ENCODE results near the gene AUH. TPM values are rescaled to one million over a fixed set of nuclear protein-coding genes. Genes with fewer than 3 reads are reported as not detected.

The AUH gene
- total and polyA plus RNA-seq, 2 donors from 2014 or later = 31.6 to 63.5 TPM

- no peak for TF ChIP-seq CTCF (IDR thresholded peaks at IDR 0.05; ENCODE audit: borderline replicate concordance, extremely low read depth, insufficient read depth)
- Histone ChIP-seq H3K36me3 (ENCODE audit: control insufficient read depth in 2 of 3, insufficient read depth in 3 of 3, low read length in 3 of 3) (no peaks in the 10 kb centered on the region), H3K4me1 (ENCODE audit: control insufficient read depth in 2 of 3, insufficient read depth in 2 of 3, low read depth in 1 of 3, low read length in 3 of 3) (peaks cover 21 to 58% (median 43%) of the 10 kb centered on the region in 3 donors), H3K9ac (ENCODE audit: low read length in 3 of 3) (peak overlapping the region in 2 of 3 donors; percentile 88 to 91), H3K27me3 (ENCODE audit: control insufficient read depth, insufficient read depth, low read length) (no peaks in the 10 kb centered on the region), H3K9me3 (ENCODE audit: control insufficient read depth in 2 of 3, insufficient read depth in 1 of 3, low read length in 3 of 3) (no peaks in the 10 kb centered on the region), H3K27ac (ENCODE audit: low read depth in 2 of 2, low read length in 2 of 2) (peak overlapping the region; percentile 99 to 100), H3K4me3 (ENCODE audit: low read length in 3 of 3) (peak overlapping the region; percentile 53 to 65 (median 56))
- FAIRE-seq (no peak), DNase-seq (peak; percentile 79 to 95 (median 86))
- intact Hi-C loops (cut with DNase I) = no loop called here
These were observed 168.5 kb downstream of the AUH start for GRCh38 chr9:91193087-91193657.

DNA sequence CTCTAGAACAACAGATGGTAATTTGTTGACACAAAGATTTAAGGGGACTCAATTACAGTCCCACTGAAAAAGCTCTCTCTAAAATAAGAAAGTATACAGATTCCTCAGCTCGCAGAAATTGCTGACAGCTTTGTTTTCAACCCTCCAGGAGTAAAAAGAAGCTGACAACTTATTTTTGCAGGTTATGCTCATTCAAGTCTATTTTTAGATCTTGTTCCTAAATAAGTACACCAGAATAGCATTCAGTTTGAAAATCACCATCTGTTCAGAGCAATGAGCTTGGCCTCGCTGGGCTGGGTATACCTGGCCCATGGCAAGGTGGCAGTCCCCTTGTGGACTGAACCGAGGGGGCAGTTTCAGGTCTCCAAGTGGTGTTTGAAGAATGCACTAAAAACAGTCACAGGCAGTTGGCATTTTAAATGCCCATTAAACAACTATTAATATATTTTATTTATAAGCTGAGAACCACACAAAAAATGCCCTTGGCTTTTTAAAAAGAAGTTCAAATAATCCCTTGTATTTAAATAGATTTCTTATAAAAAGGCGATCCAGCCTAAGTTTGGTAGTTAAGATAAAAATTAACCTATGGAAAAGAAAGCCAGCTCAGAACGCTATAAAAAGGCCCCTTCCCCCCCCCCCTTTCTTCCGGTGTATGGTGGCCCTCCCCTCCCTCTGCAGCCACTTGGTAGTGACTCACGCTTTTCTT lies 169.2 kb downstream of the AUH start:
- Histone ChIP-seq H3K9ac (ENCODE audit: low read length in 3 of 3) (peak overlapping the region in 1 of 3 donors; percentile 91), H3K9me3 (ENCODE audit: control insufficient read depth in 2 of 3, insufficient read depth in 1 of 3, low read length in 3 of 3) (no peaks in the 10 kb centered on the region), H3K27ac (ENCODE audit: low read depth in 2 of 2, low read length in 2 of 2) (peak overlapping the region; percentile 99 to 100), H3K4me3 (ENCODE audit: low read length in 3 of 3) (peak overlapping the region in 1 of 3 donors; percentile 2), H3K4me1 (ENCODE audit: control insufficient read depth in 2 of 3, insufficient read depth in 2 of 3, low read depth in 1 of 3, low read length in 3 of 3) (peaks cover 18 to 52% (median 39%) of the 10 kb centered on the region in 3 donors), H3K36me3 (ENCODE audit: control insufficient read depth in 2 of 3, insufficient read depth in 3 of 3, low read length in 3 of 3) (no peaks in the 10 kb centered on the region), H3K27me3 (ENCODE audit: control insufficient read depth, insufficient read depth, low read length) (no peaks in the 10 kb centered on the region)
- DNase-seq (peak; percentile 54 to 74 (median 68)), FAIRE-seq (no peak)
- TF ChIP-seq CTCF (IDR thresholded peaks at IDR 0.05; ENCODE audit: borderline replicate concordance, extremely low read depth, insufficient read depth) = no peak
- intact Hi-C loops (cut with DNase I) = no loop called here

DNA sequence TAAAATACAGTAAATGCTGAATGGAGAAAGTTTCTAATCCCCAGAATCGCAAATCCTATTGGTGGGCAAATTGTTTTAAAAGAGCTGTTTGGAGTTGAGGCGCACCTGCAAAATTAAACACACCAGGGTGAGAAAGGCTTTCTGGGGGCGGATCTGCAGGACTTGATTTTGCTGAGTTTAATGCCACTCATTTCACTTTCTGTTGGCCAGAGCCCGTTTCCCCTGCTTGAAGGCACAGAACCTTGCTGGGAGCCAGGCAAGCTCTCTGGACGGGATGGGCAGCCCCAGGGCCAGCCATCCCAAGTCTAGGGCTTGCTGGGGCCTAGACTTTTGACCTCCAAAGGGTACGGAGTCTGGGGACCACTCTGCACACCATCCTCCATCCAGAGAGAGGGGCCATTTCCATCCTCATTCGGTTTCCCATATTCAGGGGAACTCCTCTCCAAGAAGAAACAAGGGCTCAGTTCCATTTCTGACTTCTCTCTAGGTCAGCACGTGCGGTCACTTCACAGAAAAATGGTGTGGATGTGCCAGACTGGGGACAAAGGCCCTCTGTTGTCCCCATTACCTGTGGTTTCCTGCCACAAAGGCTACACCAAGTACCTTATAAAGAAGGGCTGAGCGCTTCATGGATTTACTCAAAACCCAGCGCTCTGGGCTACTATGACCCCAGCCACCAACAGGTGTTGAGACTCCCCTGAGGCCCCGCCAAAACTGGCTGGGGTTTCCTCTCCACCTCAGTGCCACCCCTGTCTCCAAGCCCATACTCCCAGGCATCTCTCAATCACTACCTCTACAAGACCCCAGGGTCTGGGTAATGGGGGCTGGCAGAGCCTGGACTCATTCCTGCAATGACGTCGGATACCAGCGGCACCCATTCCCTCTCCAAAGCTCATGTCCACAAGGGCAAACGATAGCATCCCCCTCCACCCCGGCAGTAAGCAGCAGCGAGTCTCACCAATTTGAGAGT lies 170.0 kb downstream of the AUH start:
- peak in 1 of 5 donors; percentile 77 for DNase-seq
- peak overlapping the region in 1 of 3 donors; percentile 7 for H3K9ac ChIP-seq (ENCODE audit: low read length in 3 of 3)
- no peak for TF ChIP-seq CTCF (IDR thresholded peaks at IDR 0.05; ENCODE audit: borderline replicate concordance, extremely low read depth, insufficient read depth)
- intact Hi-C loops (cut with DNase I) = no loop called here
- FAIRE-seq = no peak
- H3K4me3 ChIP-seq (ENCODE audit: low read length in 3 of 3) = peak overlapping the region in 1 of 3 donors; percentile 2
- H3K4me1 ChIP-seq (ENCODE audit: control insufficient read depth in 2 of 3, insufficient read depth in 2 of 3, low read depth in 1 of 3, low read length in 3 of 3) = peaks cover 11 to 45% (median 39%) of the 10 kb centered on the region in 3 donors
- no peaks in the 10 kb centered on the region for H3K9me3 ChIP-seq (ENCODE audit: control insufficient read depth in 2 of 3, insufficient read depth in 1 of 3, low read length in 3 of 3)
- H3K27ac ChIP-seq (ENCODE audit: low read depth in 2 of 2, low read length in 2 of 2) = peak overlapping the region; percentile 88 to 100
- no peaks in the 10 kb centered on the region for H3K36me3 ChIP-seq (ENCODE audit: control insufficient read depth in 2 of 3, insufficient read depth in 3 of 3, low read length in 3 of 3)
- H3K27me3 ChIP-seq (ENCODE audit: control insufficient read depth, insufficient read depth, low read length) = no peaks in the 10 kb centered on the region

Data from kidney (tissue), 14 donors.